Stimulated activated naive CD4-positive, alpha-beta T cell (primary cell): ENCODE results near the gene PLEKHH2.
A peak's percentile ranks its signal among the peaks of the same experiment; 100 is the strongest.
"Not testable (repeated sequence)": the region's sequence is repeated elsewhere in the genome, so short reads cannot be mapped to it uniquely, and the experiment has no call there.

ENCODE experiments used
- DNase-seq, 6 experiments: peaks; one replicate each; lab custom pipeline; 2025; lab: John Stamatoyannopoulos, UW

Gene PLEKHH2

DNA sequence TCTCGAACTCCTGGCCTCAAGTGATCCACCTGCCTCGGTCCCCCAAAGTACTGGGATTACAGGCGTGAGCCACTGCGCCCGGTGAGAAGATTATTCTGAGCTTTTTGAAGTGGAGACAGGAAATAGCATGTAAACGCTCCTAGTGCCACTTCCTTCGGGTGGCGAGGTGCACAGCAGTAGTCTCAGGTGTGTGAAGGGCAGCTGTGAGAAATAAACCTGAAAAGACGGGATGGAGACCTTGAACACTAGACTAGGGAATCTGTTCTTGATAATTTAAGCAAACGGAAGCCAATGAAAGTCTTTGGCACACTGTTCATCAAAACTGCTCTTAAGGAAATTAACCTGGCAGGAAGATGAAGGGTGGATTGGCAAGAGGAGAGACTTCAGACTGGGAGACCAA lies 439 bp upstream of the PLEKHH2 start:
- DNase-seq, result peak in 2 of 6 experiments; percentile 12 to 20

DNA sequence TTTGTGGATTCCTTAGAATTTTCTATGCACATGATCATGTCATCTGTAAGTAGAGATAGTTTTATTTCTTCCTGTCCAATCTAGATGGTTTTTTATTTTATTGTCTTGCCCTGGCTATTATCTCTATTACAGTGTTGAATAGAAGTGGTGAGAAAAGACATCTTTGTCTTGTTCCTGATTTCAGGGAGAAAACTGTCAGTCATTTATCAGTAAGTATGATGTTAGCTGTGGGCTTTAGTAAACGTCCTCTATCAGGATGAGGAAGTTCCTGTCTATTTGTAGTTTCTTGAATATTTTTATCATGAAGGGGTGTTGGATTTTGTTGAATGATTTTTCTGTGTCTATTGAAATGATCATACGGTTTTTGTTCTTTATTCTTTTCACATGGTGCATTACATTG lies 5.3 kb downstream of the PLEKHH2 start:
- no peak for DNase-seq

DNA sequence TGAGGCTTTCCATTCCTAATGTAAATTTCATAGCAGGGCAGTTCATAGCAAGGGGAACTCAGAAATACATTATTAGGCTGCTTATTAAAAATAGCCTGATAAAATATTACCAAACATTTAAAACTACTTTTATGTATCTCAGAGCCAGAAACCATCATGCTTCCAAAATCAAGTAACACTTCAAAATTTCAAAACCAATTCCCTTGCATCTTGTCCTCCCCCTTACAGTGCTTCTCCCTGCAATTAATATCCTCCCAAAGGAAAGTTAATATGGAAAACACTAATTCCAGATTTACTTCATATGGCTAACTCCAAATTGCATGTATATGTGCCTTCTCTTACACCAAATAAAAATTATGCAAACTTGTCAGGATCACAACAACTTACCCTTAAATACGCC lies 6.6 kb downstream of the PLEKHH2 start:
- DNase-seq, result no peak

DNA sequence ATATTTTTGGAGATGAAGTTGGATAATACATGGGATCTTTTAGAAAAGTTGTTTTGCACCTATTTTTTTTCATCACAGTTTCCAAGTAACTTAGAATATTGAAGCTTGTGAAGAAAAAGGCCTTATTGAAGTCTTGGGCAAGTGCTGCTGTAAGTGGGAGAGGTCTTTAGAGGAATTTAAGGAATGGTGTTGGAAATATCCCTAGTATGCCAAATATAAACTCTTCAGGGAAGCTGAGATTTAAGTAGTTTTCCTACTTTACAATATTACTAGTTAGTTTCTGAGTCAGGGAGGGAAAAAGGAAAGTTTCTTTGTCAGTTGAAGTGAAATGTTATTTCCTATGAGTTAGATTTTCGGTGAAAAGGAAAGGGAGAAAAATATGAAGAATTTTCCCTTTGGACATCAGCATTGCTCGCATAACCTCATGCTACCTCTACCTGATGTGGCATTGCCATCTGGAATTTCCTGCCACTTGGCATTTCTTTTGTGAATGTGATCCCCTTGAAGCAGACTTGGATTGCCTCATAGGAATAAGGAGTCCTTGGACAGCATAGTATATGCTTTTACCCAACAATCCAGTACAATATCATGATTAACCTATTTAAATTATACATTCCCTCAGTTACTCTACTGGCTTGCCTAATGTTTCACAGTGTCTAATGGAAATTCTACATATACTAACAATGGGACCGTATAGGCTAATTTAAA lies 12.1 kb downstream of the PLEKHH2 start:
- DNase-seq, result no peak

- no peak for DNase-seq
Observed at GRCh38 chr2:43653506-43653905, 16.4 kb downstream of the PLEKHH2 start.

- DNase-seq, result no peak
Observed at GRCh38 chr2:43657241-43657640, 20.2 kb downstream of the PLEKHH2 start.

- DNase-seq, result no peak
Observed at GRCh38 chr2:43675646-43676321, 38.7 kb downstream of the PLEKHH2 start.

DNA sequence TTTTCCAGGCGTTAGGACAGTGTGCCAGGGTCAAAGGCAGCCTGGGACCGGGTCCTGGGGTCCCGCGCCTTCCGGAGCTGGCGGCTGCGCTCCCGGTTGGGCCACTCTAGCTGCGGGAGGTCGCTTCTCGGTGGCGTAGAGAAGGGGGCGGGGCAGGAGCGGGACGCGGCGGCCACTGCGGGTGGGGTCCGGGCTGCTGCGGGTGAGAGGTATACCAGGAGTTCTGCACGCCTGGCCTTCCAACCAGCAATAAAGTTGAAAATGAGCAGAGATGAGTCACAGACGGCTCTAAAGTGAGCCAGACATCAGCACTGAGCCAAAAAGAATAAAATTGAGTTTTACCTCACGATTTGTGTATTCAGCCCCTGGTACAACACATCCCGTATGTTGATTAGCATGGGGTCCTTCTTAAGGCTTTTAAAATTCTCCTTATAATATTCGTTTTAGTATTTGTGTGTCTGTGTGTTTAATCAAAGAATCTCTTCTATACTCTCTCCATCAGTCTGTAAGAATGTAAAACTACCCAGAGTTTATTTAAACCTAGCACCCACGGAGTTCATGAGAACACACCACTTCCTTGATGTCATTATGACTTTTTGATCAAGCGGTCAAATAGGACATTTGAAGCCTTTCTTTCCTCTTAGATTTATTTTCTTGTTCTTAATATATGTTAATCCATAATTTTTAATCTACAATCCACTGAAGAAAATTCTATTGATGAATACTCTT lies 39.4 kb downstream of the PLEKHH2 start, which contains the start of gene C1GALT1C1L:
Gene C1GALT1C1L, minus strand, starts transcription at position 108 of the 729 bp plus-strand sequence. Its CDS starts 107 bp downstream, at position 1.
- DNase-seq, result no peak

DNA sequence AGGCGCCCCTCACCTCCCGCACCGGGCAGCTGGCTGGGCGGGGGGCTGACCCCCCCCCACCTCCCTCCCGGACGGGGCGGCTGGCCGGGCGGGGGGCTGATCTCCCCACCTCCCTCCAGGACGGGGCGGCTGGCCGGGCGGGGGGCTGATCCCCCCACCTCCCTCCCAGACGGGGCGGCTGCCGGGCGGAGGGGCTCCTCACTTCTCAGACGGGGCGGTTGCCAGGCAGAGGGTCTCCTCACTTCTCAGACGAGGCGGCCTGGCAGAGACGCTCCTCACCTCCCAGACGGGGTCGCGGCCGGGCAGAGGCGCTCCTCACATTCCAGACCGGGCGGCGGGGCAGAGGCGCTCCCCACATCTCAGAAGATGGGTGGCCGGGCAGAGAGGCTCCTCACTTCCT lies 40.7 kb downstream of the PLEKHH2 start:
- not testable (repeated sequence) for DNase-seq

GRCh38 chr2:43685357-43685756 lies 48.3 kb downstream of the PLEKHH2 start:
- no peak for DNase-seq

DNA sequence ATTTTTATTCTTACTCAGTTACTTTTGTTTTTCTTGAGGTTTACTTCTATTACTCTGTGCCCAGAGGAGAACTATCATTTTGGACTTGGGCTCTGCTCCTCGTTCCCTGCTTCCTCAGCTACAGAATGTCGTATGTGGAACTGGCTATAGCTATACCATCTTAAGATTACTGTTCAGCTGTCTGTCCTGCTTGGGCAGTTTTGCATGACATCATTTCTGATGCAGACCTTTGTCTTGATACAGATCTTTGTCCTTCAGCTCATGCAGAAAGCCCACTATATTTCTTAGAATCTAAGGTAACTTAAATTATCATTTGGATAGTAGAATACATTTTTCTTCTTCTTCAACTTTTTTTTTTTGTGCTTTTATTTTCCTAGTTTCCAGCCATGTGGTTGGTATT lies 52.9 kb downstream of the PLEKHH2 start:
- no peak for DNase-seq

DNA sequence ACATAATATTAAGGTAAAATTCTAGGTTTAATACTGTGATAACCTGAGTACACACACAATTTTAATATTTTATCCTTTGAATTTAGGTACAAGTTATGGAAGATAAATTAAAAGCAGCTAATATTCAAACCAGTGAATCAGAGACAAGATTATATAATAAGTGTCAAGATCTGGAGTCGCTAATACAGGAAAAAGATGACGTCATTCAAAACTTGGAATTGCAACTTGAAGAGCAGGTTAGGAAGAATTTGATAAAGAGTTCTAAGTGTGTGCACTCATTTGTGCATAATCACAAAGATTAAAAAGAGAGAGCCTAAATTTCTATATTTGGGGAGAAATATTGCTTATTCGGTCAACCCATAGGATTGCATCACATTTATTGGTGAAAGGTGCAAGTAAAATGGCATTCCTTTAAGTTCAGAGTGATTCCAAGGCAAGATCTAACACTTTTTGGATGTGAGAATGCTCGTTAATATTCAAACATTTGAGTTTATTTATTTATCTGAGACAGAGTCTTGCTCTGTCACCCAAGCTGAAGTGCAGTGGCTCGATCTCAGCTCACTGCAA lies 55.5 kb downstream of the PLEKHH2 start:
- DNase-seq, result no peak

DNA sequence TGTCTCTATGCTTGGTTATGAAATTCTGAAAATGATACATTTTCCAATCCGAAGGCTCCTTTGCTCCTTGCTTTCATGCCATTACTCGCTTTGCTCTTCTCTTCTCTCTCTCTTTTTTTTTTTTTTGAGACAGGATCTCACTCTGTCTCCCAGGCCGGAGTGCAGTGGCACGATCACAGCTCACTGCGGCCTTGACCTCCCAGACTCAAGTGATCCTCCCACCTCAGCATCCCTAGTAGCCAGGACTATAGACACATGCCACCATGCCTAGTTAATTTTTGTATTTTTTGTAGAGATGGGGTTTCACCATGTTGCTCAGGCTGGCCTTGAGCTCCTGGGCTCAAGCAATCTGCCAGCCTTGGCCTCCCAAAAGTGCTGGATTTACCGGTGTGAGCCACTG lies 61.1 kb downstream of the PLEKHH2 start:
- not testable (repeated sequence) for DNase-seq

GRCh38 chr2:43699761-43700160 lies 62.7 kb downstream of the PLEKHH2 start:
- DNase-seq, result no peak

- DNase-seq, result no peak
Observed at GRCh38 chr2:43701111-43701510, 64.1 kb downstream of the PLEKHH2 start.

GRCh38 chr2:43707255-43708015 lies 70.4 kb downstream of the PLEKHH2 start:
- no peak for DNase-seq

DNA sequence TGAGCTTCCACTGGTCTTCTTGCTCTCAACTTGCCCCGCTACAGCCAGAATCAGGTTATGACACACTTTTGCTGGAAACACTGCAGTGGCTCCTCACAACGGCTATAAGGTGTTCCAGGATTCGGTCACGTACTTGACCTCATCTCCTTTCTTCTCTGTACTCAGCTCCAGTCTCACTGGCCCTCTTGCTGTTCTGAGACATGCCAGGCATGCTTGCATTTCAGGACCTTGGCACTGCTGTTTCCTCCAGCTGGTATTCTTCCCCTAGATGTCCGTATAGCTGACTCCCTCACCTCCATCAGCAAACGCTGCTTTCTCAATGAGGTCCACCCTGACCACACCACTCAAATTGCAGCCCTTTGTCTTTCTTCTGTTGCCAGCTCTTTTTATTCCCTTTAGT lies 71.1 kb downstream of the PLEKHH2 start:
- no peak for DNase-seq

GRCh38 chr2:43708891-43709290 lies 71.8 kb downstream of the PLEKHH2 start:
- no peak for DNase-seq

- DNase-seq, result no peak
Observed at GRCh38 chr2:43710866-43711265, 73.8 kb downstream of the PLEKHH2 start.

GRCh38 chr2:43714164-43714563 lies 77.1 kb downstream of the PLEKHH2 start:
- DNase-seq, result no peak

DNA sequence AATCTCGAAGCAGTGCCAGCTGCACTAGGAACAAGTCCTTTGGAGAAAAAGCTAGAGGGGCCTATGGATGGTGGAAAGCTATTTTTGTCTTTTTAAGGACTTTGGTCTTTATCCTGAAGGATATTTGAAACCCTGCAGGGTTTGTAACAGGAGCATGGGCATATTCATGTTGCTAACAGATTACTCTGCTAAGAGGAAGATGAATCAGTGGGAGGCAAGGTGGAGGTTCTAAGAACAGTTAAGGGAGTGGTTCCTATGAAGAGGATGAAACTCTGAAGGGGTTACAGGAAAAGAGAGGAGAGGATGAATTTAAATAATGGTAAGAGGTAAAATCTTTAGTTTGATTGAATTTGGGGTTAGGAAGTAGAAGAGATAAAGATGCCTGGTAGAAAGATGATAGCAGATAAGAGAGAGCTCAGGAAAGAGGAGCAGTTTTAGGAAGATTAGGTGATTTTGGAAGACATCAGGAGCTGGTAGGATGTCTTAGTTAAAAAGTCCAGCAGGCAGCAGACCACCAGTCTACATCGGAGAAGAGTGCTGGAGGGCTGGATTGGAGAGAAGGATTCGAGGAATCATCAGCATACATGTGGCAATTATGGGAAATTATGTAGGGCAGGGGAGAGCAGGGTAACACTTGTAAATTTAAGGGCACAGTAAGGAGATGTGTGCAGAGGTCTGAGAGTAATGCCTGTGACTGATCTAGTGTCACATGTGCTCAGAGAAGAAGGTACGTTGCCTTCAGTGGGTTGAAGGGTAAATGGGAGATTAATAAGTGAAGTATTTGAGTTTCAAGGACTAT lies 78.4 kb downstream of the PLEKHH2 start:
- DNase-seq, result no peak
